Measurements from ENCODE around the gene LSM7.
A peak's percentile ranks its signal among the peaks of the same experiment; 100 is the strongest.
"Not testable (repeated sequence)": the region's sequence is repeated elsewhere in the genome, so short reads cannot be mapped to it uniquely, and the experiment has no call there.

LSM7 gene

DNA sequence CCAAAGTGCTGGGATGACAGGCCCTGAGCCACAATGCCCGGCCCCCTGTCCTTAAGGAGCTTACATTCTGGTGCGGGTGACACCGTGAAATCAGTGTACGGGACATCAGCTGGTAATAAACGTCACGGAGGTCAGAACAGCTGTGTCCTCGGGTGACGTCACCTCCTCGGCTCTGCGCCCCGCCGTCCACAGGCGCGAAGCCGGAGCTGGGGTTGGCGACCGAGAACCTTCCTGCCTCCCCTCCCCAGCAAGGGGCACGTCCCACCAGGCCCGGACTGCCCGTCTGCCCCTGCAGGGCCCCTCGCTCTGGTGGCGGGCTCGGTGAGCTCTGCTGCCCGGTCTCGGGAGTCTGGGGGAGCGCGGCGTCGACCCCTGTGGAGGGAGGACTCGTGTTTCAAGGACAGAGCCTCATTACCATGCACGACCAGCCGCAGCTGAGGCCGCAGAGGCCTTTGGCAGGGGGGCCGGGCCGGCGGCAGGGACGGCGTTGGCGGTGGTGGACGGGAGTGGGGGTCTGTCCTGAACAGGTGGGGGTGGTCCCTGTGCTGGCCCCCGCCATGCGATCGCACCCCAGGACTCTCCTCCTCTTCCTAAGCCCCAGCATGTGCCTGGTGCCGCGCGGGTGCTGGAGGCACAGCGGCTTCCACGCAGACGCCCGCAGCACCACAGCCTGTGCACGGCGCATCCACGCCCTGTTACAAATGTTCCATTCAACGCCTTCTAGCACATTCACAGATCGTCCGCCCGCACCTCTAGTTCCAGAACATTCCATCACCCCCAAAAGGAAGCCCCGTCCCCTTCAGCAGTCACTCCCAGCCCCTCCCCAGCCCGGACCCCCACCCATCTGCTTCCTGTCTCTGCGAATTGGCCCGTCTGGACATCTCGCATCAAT, 25.8 kb downstream of the LSM7 start:
- peak; percentile 61 for DNase-seq (ENCODE audit: low read depth, low spot score)

DNA sequence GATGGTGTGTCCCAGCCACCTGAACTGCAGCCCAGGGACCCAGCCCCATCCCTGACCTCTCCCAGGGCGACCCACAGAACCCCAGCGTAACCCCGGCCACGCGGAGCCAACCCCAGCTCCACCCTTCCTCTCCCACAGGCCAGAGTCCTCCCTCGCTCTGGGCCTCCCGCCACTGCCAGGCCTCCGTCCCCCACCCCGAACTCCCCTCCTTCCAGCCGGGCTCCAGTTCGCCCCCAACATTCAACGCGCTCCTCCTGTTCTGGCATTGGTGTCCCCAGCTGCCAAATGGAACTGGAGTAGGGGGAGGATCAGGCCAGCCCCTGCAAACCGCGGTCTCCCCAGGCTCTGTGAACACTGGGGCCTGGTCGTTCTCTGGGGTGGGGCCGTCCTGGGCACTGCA, 27.9 kb downstream of the LSM7 start:
- DNase-seq (ENCODE audit: low read depth, low spot score): no peak

DNA sequence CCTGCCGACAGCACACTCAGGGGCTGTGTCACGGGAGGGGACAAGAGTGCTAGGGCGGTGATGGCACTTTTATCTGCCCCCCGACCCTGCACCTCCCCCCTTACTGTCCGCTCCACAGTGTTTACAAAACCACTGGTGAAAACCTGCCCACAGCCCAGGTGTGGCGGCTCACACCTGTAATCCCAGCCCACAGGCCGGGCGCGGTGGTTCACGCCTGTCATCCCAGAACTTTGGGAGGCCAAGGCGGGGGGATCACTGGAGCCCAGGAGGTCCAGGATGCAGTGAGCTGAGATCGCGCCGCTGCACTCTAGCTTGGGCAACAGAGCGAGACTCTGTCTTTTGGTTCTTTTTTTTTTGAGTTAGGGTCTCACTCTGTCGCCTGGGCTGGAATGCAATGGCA, 32.2 kb downstream of the LSM7 start:
- DNase-seq (ENCODE audit: low read depth, low spot score): no peak

DNA sequence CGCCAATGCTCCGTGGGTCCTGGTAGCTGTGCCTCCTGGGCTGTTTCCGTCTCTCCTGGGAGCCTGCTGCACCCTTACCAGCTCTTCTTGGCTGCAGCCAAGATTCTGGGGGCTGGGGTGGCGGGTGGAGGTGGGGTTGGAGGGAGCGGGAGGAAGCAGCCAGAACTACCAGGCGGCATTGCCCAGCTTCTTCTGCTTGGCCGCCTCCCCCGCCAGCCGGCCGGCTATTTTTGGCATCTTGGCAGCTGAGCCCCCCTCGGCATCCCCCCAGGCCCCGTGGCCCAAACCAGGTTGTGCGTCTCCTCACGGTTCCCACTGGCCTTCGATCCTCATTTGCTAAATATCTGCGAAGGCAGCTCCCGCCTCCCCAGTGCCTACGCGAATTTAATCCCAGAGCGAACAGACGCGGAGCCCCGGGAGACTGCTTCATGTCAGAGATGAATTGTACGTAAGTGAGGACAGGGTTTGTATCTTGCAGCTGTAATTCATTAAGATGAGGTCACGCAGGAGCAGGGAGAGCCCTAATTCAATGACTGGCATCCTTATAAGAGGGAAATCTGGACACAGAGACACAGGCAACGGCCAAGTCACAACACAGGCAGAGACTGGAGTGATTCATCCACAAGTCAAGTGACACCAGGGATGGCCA, 33.6 kb downstream of the LSM7 start:
- DNase-seq (ENCODE audit: low read depth, low spot score): peak; percentile 36

DNA sequence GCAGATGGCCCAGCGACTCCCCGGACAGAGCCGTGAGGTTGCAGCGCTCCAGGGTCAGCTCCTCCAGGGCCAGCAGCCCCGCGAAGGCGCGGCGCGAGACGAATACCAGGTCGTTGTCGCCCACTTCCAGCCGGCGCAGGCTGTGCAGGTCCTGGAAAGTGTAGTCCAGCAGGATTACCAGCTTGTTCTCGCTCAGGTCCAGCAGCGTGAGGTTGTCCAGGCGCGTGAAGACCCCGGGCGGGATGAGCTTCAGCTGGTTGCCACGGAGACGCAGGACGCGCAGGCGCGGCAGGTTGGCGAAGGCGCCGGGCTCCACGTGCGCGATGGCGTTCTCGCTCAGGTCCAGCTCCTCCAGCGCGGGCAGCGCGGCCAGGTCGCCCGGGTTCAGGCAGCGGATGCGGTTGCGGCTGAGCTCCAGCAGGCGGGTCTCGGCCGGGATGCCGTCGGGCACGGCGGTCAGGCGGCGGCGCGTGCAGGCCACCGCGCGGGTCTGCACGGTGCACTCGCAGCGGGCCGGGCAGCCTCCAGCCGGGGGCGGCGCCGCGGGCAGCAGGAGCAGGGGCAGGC, 37.1 kb downstream of the LSM7 start:
- peak; percentile 54 for DNase-seq (ENCODE audit: low read depth, low spot score)

DNA sequence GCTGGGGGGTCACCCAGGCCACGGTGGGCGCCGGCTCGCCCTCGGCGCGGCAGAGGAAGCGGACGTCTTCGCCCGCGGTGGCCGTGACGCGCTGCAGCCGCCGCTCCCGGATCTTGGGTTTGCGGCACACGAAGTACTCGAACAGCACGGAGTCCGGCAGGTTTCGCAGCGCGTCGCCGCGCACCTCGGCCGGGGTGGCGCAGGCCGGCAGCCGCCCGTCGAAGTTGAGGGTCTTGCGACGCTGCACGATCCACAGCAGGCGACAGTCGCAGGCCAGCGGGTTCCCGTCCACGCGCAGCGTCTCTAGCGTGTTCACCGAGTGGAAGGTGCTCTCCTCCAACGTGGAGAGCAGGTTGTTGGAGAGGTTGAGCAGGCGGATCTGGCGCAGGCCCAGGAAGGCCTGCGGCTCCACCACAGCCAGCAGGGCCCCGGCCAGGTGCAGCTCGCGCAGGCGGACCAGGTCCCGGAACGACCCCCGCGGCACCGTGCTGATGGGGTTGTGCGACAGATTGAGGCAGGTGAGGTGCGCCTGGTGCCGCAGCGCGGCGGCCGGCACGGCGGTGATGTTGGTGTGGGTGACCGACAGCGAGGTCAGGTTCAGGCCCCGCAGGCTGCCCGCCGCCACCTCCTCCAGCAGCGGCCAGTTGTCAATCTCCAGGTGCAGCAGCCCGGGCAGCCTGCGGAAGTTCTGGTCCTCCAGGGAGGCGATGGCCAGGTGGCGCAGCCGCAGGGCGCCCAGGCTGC, 37.8 kb downstream of the LSM7 start:
- peak; percentile 36 for DNase-seq (ENCODE audit: low read depth, low spot score)

DNA sequence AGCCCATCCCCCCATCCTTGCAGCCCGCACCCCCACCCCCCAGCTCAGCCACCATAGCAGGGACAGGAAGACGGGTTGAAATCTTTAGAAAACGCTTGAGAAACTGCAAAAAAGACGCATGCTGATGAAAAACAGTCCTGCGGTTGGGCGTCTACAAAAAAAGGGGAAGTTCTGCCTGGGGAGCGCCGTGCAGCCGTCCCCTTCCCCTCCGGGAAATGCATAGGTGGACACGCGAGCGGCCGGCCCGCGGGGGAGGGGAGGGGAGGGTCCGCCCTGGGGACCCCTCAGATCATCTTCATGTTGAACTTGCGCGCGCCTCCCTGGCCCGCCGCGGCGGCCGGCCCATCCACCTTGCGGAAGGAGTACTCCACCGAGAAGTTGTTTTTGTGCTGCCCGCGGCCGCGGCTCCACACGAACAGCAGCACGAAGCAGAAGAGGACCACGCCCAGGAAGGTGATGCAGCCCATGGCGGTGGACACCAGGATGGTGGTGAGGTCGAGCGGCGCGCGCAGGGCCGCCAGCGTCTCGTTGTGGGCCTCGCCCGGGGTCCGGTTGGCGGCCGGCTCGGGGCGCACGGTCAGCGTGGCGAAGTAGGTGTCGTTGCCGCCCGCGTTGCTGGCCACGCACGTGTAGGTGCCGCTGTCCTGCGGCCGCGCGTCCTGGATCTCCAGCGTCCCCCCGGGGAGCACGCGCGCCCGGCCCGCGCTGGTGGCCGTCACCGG, 38.5 kb downstream of the LSM7 start:
- DNase-seq (ENCODE audit: low read depth, low spot score): peak; percentile 39

DNA sequence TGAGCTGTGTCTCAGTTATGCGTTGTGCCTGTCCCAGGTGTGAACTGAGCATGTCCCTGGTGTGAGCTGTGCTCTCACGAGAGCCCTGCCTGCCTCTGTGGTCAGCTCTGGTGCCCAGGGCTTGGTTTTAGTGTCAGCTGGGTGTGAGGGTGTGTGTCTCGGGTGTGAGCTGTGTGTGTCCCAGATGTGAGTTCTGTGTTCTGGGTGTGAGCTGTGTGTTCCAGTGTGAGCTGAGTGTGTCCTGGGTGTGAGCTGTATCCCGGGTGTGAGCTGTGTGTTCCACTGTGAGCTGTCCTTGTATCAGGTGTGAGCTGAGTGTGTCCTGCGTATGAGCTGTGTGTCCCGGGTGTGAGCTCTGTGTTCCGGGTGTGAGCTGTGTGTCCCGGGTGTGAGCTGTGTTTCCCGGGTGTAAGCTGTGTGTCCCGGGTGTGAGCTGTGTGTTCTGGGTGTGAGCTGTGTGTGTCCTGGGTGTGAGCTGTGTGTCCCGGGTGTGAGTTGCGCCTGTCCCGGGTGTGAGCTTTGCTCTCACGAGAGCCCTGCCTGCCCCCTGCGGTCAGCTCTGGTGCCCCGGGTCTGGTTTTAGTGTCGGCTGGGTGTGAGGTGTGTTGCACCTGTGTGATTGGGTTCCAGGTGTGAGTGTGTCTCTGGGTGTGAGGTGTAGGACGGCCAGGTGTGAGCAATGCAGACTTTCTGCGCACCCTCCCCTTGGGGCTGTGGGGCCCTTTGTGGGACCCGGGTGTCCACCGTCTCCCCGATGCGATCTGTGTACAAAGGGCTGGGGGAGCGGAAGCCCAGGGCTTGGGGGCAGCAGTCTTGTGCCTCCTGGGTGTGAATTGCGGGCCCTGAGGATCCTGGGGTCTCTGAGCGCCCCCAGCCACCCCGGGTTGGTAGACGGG, 39.3 kb downstream of the LSM7 start:
- no peak for DNase-seq (ENCODE audit: low read depth, low spot score)

DNA sequence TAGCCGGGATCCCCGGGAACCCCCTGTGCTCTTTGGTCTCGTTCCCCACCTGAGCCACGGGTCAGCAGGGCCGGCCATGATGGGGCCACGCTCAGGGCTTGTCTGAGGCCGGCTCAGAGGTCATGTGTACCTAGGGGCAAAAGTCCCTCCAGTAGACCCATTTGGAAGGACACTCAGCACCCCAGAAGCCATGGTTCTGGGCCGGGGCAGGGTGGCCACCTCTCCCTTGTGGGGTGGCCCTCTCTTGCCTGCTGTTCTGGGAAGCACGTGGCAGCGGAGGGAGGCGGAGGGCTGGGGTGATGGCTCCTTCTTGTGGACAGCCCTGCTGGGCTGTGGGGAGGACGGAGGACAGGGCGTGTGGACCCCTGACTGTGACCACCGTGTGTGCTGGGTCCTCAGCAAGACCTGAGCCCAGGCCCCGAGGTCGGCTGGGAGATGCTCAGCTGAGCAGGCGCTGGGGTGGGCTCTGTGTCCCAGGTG, 40.0 kb downstream of the LSM7 start:
- DNase-seq (ENCODE audit: low read depth, low spot score): no peak

DNA sequence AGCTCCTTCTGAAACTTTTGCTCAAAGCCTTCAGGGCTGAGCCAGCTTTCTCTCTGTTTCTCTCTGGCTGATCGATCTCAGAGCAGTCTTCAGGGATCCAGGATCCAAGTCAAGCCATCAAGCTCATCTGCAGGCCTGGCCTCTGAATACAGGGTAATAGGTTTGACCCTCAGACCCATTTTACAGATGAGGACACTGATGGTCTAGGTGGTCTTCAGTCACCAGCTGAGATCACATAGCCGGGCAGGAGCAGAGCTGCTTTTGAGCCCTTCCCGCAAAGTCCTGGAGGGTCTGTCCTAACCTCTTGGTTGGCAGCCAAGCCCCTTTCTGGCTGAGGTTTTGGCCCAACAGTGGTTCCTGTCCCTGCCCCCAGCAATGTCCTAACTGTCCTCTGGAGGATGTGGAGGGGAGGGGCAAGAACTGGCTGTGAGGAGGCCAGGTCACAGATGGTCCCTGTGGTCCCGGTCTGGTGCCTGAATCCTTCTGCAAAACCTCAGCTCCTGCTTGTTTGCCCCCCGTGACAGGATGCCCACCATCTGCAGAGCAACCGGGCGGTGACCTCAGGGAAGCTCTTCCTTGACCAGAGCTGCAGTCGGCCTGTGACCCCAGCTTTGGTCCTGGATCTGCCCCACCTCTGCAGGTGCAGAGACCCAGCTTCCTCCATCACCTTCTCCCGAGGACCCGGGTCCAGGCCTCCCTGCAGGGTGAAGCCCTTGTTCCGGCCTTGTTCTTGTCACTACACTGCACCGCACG, 40.6 kb downstream of the LSM7 start:
- no peak for DNase-seq (ENCODE audit: low read depth, low spot score)

DNA sequence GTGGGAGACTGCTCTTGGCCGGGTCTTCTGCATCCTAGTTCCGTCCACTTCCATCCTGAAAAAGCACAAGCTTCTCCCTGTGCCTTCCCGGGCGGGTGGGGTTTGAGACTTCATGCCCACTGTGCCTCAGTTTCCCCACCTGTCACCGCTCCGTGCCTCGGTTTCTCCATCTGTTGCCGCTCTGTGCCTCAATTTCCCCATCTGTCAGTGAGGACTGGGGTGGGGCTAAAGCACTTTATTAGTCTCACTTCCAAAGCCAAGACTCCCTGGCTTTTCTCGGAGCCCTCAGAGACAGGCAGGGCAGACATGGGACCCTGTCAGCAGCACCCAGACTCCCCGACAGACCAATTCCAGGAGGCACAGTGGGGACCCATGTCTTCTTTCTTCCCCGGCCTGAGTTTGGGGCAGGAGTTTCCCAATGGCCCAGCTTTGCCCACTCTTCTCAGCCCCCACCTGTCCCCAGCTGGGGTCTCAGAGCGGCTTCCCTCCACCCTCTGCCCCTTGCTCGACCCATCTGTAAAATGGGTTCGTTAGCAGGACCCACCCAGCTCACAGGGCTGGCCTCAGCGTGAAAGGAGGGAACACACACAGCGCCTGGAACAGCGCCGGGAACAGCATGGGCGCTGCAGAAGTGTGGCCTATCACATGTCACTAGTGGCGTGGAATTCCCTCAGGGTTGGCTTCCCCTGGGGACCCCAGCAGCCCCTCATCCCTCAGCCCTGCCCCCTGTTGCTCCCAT, 41.8 kb downstream of the LSM7 start:
- no peak for DNase-seq (ENCODE audit: low read depth, low spot score)

DNA sequence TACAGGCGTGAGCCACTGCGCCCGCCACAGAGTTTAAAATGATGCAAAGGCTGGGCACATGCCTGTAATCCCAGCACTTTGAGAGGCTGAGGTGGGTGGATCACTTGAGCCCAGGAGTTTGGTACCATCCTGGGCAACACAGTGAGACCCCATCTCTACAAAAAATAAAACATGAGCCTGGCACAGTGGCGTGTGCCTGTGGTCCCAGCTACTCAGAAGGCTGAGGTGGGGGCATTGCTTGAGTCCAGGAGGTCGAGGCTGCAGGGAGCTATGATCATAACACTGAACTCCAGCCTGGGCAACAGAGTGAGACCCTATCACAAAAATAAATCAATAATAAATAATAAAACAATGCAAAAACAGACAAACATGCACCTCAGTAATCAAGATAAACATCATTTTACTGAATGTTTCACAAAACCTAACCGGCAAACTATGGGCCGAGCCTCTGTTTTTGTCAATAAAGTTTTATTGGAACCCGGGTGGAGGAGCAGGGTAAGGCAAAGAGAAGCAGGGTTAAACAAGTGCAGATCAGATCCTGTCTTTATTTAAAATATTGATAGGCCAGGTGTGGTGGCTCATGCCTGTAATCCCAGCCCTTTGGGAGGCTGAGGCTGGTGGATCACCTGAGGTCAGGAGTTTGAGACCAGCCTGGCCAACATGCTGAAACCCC, 44.4 kb downstream of the LSM7 start:
- no peak for DNase-seq (ENCODE audit: low read depth, low spot score)

DNA sequence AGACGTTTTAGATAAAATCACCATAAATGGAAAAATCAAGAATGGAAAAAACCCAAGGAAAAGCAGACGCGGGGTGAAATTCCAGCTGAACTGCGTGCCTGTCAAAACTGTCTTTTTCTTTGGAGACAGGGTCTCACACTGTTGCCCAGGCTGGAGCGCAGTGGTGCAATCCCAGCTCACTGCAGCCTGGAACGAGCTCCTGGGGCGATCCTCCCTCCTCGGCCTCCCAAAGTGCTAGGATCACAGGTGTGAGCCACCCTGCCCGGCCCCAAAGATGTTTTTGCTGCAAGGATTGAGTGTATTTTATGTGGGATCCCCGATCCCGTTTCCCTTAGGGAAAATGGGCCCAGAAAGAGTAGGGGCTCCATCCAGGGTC, 45.5 kb downstream of the LSM7 start:
- DNase-seq (ENCODE audit: low read depth, low spot score): no peak

DNA sequence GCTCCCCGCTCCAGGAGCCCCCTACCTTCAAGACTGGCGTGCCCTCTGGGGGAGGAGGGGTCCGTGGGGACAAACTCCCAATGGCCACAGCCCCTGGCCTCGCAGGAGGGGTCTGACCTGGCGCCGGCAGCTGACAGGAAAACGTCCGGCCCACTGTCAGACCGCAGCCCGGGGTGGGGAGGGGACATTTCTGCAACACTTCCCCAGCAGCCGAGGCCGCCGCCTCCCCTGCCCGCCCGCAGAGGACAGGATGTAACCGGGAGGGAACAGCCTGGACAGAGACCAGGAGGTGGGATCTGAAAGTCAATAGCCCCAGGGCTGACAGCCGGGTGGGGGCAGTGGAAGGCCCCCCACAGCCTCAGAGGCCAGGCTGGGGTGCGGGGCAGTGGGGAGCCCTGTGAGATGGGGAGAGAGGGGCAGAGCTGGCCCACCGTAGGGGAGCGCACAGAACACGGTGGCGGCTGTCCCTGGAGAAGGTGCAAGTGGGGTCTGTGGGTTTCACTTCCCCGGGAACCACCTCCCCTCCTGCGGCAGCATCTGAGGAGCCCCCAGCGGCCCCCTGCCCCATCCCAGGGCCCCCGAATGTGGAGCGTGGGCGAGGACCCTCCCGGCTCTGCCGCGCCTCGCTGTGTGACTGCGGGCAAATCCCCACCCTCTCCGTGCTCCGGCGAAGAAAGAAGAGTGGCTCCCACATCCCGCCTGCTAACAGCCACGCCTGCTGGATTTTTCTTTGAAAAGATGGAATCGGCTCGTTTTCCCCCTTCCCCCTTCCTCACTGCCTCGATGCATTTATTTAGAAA, 46.1 kb downstream of the LSM7 start, which contains the start of gene PEAK3:
PEAK3 (minus strand) TSS at position 114 of the 800 bp plus-strand sequence. CDS start 1,244 bp downstream, outside the sequence.
- peak; percentile 74 for DNase-seq (ENCODE audit: low read depth, low spot score)

DNA sequence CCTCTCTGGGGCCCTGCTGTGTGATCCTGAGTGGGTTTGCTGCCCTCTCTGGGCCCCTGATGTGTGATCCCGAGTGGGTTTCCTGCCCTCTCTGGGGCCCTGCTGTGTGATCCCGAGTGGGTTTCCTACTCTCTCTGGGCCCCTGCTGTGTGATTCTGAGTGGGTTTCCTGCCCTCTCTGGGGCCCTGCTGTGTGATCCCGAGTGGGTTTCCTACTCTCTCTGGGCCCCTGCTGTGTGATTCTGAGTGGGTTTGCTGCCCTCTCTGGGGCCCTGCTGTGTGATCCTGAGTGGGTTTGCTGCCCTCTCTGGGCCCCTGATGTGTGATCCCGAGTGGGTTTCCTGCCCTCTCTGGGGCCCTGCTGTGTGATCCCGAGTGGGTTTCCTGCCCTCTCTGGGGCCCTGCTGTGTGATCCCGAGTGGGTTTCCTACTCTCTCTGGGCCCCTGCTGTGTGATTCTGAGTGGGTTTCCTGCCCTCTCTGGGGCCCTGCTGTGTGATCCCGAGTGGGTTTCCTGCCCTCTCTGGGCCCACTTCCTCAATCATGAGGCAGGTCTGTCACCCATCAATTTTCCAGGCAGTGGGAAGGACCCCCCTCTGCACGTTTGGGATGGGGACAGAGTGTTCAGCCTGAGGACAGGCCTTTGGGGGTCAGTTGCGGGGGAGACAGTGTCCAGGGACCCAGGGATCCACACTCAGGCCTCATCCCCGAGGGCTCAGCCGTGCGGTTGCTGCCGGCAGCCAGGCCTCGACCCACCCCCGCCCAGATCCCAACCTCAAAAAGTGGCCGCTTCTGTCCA, 46.9 kb downstream of the LSM7 start:
- not testable (repeated sequence) for DNase-seq (ENCODE audit: low read depth, low spot score)

DNA sequence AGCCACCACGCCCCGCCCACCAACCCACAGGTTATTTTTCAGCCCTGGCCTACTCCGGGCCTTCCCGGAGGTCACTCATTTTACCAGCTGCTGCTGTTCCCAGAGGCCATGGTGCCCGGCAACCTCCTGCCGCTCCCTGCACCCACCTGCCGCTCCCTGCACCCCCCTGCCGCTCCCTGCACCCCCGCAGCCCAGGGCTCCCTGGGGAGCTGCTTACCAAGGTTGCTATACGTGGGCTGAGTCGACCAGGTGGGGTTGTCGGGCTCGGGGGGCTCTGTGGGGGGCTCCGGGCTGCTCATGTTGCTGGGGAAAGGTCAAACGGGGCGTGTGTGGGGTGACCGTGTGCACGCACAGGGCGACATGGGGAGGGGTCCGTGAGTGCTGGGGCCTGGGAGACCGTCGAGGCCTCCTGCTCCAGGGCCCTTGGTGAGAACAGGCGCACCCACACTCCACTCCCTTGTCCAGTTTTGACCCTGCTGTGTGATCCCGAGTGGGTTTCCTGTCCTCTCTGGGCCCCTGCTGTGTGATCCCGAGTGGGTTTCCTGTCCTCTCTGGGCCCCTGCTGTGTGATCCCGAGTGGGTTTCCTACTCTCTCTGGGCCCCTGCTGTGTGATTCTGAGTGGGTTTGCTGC, 47.6 kb downstream of the LSM7 start:
- DNase-seq (ENCODE audit: low read depth, low spot score): no peak
